GM12872 (cell line): ENCODE results near the gene RALBP1.

ENCODE experiments used
- TF ChIP-seq, protein P1 (sequence below): IDR thresholded peaks from 3 replicates; pipeline ENCODE4 v1.5.1; 2011; ENCODE audit warnings: low read depth, mild to moderate bottlenecking, low read length, moderate library complexity; ENCODE audit not compliant: insufficient read depth

RALBP1 gene

DNA sequence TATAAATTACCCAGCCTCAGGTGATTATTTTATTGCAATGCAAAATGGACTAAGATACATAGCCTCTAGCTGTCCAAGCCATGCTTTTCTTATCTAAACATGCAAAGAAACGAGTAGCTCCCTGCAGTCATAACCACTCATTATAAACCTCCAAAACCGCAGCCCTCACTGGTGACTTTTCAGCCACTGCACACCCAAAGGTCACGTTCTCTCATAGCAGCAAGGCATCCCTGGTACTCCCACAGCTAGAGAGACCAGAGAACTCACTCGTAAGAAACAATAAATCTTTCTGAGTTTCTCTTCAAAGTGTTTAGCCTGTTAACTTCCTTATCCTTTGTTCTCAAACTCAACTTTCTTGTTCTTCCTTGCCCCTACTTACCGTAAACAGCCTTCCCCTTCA, 28.5 kb upstream of the RALBP1 start:
- TF ChIP-seq, protein P1, sequence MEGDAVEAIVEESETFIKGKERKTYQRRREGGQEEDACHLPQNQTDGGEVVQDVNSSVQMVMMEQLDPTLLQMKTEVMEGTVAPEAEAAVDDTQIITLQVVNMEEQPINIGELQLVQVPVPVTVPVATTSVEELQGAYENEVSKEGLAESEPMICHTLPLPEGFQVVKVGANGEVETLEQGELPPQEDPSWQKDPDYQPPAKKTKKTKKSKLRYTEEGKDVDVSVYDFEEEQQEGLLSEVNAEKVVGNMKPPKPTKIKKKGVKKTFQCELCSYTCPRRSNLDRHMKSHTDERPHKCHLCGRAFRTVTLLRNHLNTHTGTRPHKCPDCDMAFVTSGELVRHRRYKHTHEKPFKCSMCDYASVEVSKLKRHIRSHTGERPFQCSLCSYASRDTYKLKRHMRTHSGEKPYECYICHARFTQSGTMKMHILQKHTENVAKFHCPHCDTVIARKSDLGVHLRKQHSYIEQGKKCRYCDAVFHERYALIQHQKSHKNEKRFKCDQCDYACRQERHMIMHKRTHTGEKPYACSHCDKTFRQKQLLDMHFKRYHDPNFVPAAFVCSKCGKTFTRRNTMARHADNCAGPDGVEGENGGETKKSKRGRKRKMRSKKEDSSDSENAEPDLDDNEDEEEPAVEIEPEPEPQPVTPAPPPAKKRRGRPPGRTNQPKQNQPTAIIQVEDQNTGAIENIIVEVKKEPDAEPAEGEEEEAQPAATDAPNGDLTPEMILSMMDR: no peak

DNA sequence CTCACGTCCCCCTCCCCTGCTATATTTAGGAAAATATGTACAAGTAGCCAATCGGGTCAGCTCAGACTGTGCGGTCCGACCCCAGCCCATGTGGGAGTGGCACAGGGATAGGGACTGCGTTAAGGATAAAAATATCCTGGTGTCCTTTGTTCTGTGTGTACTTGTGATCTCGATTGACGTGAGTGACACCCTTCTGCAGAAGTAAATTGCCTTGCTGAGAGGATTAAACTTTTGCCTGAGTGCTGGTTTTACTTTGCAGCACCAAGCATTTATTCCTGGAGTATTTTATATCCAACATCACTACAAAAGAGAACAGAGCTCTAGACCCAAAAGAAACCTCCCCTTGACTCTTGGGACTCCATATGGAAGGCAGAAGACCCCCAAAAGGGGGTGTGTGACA, 28.0 kb upstream of the RALBP1 start:
- TF ChIP-seq, protein P1: no peak

DNA sequence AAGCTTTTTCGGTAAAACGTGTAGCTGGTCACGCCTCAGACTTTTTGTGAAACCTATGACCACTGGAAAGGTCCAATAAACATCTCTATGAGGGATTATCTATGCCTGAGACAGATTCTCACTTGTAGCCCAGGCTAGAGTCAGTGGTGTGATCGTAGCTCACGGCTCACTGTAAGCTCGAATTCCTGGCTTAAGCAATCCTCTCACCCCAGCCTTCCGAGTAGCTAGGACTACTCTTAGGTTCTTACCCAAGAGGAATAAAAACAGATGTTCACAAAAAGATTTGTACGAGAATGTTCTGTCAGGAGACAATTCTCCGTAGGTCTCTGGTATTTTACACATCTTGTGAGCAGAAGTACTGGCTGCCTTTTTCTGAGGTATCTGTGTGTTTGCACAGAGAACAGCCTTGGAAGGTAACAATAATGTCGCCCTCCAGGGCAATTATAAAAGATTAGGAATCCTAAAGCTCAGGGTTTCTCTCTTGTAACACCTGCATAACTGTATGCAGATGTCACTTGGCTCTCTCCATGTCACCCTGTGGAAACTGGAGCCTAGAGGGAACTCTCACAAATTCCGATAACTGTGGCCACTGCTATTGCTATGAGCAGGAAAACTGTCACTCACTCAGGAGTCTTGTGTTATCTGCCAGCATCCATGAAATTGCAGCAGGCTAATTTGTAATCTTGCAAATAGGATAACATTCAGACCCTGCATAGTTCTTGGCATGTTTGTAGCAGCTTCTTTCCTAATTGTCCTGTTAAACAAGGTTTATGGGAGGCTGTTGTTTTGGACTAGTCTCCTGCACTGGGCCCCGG, 25.5 kb upstream of the RALBP1 start:
- TF ChIP-seq, protein P1: no peak

DNA sequence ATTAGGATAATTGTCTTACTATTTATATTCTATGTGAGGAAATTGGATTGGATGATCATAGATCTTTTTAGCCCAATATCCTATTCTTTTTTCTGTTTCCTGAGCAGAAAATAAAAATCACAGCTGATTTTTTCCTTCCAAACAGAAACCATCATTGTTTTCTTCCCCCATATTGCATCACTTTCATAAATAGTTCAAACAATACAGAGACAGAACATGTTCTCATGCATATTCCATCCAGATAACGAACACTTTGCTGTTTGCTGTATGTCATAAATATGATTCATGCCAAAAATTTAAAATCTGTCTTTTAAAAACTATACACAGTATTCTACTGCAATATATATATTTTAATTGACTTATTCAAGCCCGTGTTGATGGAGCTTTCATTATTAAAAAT, 22.0 kb upstream of the RALBP1 start:
- TF ChIP-seq, protein P1: no peak

DNA sequence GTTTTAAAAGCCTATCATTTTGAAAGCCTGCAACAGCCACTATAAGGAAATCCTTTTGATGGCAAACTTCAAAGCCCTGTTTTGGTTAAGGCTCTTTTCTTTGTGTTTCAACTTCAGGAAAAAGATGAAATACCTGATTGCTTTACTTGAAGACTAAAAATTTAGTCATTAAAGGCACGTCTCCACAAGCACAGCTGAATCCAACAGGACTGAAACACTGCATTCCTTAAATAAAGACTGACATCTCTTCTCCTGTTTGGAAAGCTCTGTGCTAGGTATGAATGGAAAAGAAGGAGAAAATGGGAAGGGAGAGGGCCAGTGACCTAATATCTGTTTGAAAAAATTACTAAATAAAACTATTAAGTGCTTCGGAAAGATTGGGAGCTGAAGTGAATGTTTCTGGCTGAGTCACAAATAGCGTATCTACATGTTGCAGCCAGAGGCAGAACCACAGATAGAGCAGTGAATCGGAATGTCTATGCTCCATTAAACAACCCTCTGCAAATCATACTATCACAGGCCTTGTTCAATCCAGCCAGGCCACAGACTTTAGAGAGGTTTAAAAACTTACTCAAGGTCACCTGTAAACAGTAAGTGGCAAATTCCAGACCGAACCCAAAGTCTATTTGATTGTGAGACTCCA, 21.1 kb upstream of the RALBP1 start:
- TF ChIP-seq, protein P1: no peak

DNA sequence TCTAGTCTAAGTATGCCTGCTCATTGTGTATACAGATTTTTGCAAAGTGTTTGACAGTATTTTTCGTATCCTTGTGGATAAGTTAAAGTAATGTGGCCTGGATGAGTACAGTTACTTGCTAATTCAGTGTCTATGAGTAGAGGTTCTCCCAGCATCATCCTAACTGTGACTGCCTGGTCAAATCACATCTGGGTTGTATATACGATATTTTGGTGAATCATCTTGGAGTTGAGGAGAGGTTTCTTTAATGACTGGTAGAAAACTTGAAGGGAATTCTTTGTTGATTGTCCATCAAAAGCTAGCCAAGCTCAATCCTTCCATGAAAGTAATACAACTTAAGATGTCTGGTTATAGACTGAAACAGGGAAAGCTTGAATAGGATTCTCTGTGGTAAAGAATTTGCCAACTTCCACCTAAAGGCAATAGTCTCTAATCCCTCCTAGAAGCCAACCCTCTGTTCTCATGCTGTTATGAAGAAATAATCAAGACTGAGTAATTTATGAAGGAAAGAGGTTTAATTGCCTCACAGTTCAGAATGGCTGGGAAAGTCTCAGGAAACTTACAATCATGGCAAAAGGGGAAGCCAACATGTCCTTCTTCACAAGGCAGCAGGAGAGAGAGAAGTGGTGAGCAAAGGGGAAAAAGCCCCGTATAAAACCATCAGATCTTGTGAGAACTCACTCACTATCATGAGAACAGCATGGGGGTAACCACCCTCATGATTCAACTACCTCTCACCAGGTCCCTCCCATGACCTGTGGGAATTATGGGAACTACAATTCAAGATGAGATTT, 19.4 kb upstream of the RALBP1 start:
- TF ChIP-seq, protein P1: no peak

DNA sequence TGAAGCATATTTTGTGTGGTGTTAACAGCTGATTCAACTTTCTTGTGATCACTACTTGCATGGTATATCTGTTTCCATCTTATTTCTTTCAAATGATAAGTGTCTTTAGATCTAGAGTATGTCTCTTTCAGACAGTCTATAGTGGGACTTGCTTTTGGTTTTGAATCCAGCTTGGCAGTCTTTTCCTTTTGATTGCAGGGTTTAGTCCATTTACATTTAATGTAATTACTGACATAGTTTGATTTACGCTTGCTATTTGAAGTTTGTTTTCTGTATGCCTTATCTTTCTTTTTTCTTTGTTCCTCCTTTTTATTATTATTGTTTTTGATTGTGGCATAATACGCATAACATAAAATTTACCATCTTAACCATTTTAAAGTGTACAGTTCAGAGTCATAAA, 9.2 kb upstream of the RALBP1 start:
- TF ChIP-seq, protein P1: no peak
